Lower leg skin (tissue), 4 donors: ENCODE data around the gene ARHGAP15. TPM values are rescaled to one million over a fixed set of nuclear protein-coding genes. Genes with fewer than 3 reads are reported as not detected.

Source experiments
- DNase-seq, 2 donors: peaks; one replicate each; pipeline ENCODE4 v3.0.0-alpha.2; 2019; ENCODE audit warnings: low spot score in 2 of 2
- H3K4me3 ChIP-seq: fragments of 200-600 bp; sonication (generic); 2 replicates; pipeline ENCODE4 v1.5.1; 2017; ENCODE audit warnings: mild to moderate bottlenecking, low read depth; ENCODE audit not compliant: poor library complexity, severe bottlenecking
- POLR2A ChIP-seq, 2 donors: fragments of 450-650 bp; IDR thresholded peaks; one replicate each; pipeline ENCODE4 v1.6.1; 2016 to 2017; ENCODE audit warnings: antibody characterized with exemption in 2 of 2, mild to moderate bottlenecking in 1 of 2, moderate library complexity in 1 of 2
- WGBS, 2 donors: methylation state at CpG; one replicate each; pipeline ENCODE4 v1.1.5; 2018; 5-methylcytosine and 5-hydroxymethylcytosine counted together
- intact Hi-C: fragments of 100-400 bp; cut with DNase I; formaldehyde crosslinking; loops from one replicate; pipeline ENCODE4 v1.15.0; 2023; ENCODE audit warnings: low total_unique reads
- total RNA-seq, 4 donors: library from RNA; depleted of rRNA; stranded (reverse); fragments of >200 nt; gene quantifications; one replicate each; pipeline ENCODE4 v1.1.0, GENCODE V29; 2016
- TF ChIP-seq, protein P1 (sequence below), 3 donors: fragments of 450-650 bp; IDR thresholded peaks; one replicate each; pipeline ENCODE4 v1.5.1; 2016; ENCODE audit warnings: antibody characterized with exemption in 3 of 3, mild to moderate bottlenecking in 3 of 3, moderate library complexity in 2 of 3

ARHGAP15 gene
- total RNA-seq, 4 donors from 2014 or later: 1.1 to 4.6 (median 2.4) TPM

DNA sequence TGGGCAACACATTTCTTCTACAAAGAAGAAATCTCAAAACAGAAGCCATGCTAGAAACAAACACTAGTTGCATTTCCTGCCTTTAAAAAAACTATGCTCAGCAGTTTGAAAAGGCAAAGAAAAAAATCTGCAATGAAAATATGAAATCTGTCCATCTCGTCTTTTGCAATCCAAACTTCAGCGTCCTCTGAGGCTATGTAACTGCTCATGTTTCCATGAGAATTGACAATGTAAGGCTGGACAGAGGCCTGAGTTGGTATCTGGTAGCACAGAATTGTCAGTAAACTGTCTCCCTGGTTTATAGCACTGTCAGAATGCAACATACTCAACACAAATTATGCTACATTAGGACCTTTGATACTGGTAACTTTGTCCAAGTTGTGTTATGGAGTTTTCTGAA, 429.9 kb downstream of the ARHGAP15 start:
- TF ChIP-seq POLR2A (IDR thresholded peaks at IDR 0.05): no peak
- TF ChIP-seq, protein P1, sequence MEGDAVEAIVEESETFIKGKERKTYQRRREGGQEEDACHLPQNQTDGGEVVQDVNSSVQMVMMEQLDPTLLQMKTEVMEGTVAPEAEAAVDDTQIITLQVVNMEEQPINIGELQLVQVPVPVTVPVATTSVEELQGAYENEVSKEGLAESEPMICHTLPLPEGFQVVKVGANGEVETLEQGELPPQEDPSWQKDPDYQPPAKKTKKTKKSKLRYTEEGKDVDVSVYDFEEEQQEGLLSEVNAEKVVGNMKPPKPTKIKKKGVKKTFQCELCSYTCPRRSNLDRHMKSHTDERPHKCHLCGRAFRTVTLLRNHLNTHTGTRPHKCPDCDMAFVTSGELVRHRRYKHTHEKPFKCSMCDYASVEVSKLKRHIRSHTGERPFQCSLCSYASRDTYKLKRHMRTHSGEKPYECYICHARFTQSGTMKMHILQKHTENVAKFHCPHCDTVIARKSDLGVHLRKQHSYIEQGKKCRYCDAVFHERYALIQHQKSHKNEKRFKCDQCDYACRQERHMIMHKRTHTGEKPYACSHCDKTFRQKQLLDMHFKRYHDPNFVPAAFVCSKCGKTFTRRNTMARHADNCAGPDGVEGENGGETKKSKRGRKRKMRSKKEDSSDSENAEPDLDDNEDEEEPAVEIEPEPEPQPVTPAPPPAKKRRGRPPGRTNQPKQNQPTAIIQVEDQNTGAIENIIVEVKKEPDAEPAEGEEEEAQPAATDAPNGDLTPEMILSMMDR (IDR thresholded peaks at IDR 0.05): no peak
- DNase-seq: no peak
- intact Hi-C loops: no loop called here
- no peak overlapping the region for H3K4me3 ChIP-seq
- 30 to 51% methylated on average over 2 of the region's 2 CpGs for whole genome bisulfite sequencing, 2 donors

GRCh38 chr2:143560724-143561123, 431.5 kb downstream of the ARHGAP15 start:
- WGBS, 2 donors: 96 to 97% methylated on average over 7 of the region's 7 CpGs
- intact Hi-C loops: no loop called here
- H3K4me3 ChIP-seq: no peak overlapping the region
- TF ChIP-seq POLR2A (IDR thresholded peaks at IDR 0.05): no peak
- TF ChIP-seq, protein P1 (IDR thresholded peaks at IDR 0.05): no peak
- DNase-seq: no peak

GRCh38 chr2:143564419-143564818, 435.2 kb downstream of the ARHGAP15 start:
- intact Hi-C loops: no loop called here
- DNase-seq: no peak
- 95% methylated on average over 2 of the region's 2 CpGs for WGBS, 2 donors
- TF ChIP-seq, protein P1 (IDR thresholded peaks at IDR 0.05): no peak
- TF ChIP-seq POLR2A (IDR thresholded peaks at IDR 0.05): no peak
- H3K4me3 ChIP-seq: no peak overlapping the region

DNA sequence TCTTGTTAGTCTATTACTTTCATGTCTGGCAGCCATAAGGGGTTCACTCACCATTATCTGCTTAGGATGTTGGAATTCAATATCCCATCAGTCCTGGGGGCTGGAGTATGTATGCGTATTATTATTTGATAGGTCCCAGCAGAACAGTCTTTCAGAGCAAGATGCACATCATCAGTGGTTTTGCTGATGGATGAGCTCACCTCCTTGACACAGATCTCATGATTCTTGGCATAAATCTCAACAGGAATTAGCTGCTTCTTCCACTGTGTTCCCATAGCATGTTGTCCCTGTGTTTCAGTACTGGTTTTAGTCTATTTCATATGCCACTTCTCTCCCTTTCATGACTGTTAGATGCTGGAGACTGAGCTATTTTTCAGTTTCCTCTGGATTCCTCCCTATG, 442.5 kb downstream of the ARHGAP15 start:
- TF ChIP-seq, protein P1 (IDR thresholded peaks at IDR 0.05): no peak
- no peak for TF ChIP-seq POLR2A (IDR thresholded peaks at IDR 0.05)
- DNase-seq: no peak
- no peak overlapping the region for H3K4me3 ChIP-seq
- intact Hi-C loops: no loop called here
- WGBS, 2 donors: 90 to 95% methylated on average over 1 of the region's 1 CpG

DNA sequence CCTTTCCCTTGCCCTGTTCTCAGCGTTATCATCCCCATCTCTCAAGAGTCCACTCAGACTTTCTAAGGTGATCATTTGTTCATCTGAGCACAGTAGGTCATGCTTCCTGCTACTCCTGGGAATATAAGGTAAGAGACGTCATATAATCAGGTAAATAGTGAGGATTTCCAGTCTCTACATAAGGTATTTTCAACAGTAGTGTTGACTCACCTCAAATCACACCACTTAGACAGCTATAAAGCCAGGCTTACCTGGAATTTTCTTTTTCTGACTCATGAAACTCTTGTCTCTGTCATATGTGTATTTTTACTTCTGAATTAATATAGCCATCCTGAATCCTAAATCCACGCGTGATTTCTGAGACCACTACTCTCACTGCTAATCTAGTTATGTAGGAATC, 443.2 kb downstream of the ARHGAP15 start:
- intact Hi-C loops: no loop called here
- 93 to 98% methylated on average over 4 of the region's 4 CpGs for WGBS, 2 donors

GRCh38 chr2:143574069-143574468, 444.9 kb downstream of the ARHGAP15 start:
- WGBS, 2 donors: 49 to 65% methylated on average over 1 of the region's 1 CpG
- DNase-seq: no peak
- no peak for TF ChIP-seq POLR2A (IDR thresholded peaks at IDR 0.05)
- TF ChIP-seq, protein P1 (IDR thresholded peaks at IDR 0.05): no peak
- no peak overlapping the region for H3K4me3 ChIP-seq
- intact Hi-C loops: no loop called here

More for the DNA sequence above, 443.2 kb downstream of the ARHGAP15 start:
- TF ChIP-seq POLR2A (IDR thresholded peaks at IDR 0.05): no peak
- TF ChIP-seq, protein P1 (IDR thresholded peaks at IDR 0.05): no peak
- H3K4me3 ChIP-seq: no peak overlapping the region
- no peak for DNase-seq
